Activated naive CD4-positive, alpha-beta T cell treated with anti-CD3 and anti-CD28 coated beads, Interleukin-2, amount 50 U/mL, for 24 hours (primary cell): Measurements from ENCODE around the gene SORBS1.

Experiments
- H3K27ac Mint-ChIP-seq: one replicate; pipeline ENCODE4 v1.8.0; 2021; ENCODE audit warnings: mild to moderate bottlenecking, mixed read lengths
- H3K27me3 Mint-ChIP-seq: one replicate; pipeline ENCODE4 v1.8.0; 2021; ENCODE audit warnings: mixed read lengths
- H3K36me3 Mint-ChIP-seq: one replicate; pipeline ENCODE4 v1.8.0; 2021; ENCODE audit warnings: mixed read lengths
- H3K4me1 Mint-ChIP-seq: one replicate; pipeline ENCODE4 v1.8.0; 2021; ENCODE audit warnings: mixed read lengths
- H3K4me3 Mint-ChIP-seq: one replicate; pipeline ENCODE4 v1.8.0; 2021; ENCODE audit warnings: mild to moderate bottlenecking, mixed read lengths
- H3K9me3 Mint-ChIP-seq: one replicate; pipeline ENCODE4 v1.8.0; 2021; ENCODE audit warnings: mixed read lengths

SORBS1 gene

GRCh38 chr10:95278061-95278988 is 282.8 kb downstream of the SORBS1 start:
- Mint-ChIP-seq H3K9me3 (no peaks in the 10 kb centered on the region), H3K4me3 (no peak overlapping the region), H3K4me1 (no peaks in the 10 kb centered on the region), H3K27ac (no peak overlapping the region), H3K36me3 (no peaks in the 10 kb centered on the region), H3K27me3 (no peaks in the 10 kb centered on the region)

GRCh38 chr10:95277614-95278013 is 283.6 kb downstream of the SORBS1 start:
- no peaks in the 10 kb centered on the region for H3K36me3 Mint-ChIP-seq
- no peak overlapping the region for H3K4me3 Mint-ChIP-seq
- H3K9me3 Mint-ChIP-seq = no peaks in the 10 kb centered on the region
- H3K27me3 Mint-ChIP-seq = no peaks in the 10 kb centered on the region
- H3K4me1 Mint-ChIP-seq = no peaks in the 10 kb centered on the region
- no peak overlapping the region for H3K27ac Mint-ChIP-seq

- H3K27me3 Mint-ChIP-seq = no peaks in the 10 kb centered on the region
- no peaks in the 10 kb centered on the region for H3K36me3 Mint-ChIP-seq
- H3K4me1 Mint-ChIP-seq = no peaks in the 10 kb centered on the region
- H3K4me3 Mint-ChIP-seq = no peak overlapping the region
- no peaks in the 10 kb centered on the region for H3K9me3 Mint-ChIP-seq
- H3K27ac Mint-ChIP-seq = no peak overlapping the region
Observed at GRCh38 chr10:95277201-95277570, 284.0 kb downstream of the SORBS1 start.

DNA sequence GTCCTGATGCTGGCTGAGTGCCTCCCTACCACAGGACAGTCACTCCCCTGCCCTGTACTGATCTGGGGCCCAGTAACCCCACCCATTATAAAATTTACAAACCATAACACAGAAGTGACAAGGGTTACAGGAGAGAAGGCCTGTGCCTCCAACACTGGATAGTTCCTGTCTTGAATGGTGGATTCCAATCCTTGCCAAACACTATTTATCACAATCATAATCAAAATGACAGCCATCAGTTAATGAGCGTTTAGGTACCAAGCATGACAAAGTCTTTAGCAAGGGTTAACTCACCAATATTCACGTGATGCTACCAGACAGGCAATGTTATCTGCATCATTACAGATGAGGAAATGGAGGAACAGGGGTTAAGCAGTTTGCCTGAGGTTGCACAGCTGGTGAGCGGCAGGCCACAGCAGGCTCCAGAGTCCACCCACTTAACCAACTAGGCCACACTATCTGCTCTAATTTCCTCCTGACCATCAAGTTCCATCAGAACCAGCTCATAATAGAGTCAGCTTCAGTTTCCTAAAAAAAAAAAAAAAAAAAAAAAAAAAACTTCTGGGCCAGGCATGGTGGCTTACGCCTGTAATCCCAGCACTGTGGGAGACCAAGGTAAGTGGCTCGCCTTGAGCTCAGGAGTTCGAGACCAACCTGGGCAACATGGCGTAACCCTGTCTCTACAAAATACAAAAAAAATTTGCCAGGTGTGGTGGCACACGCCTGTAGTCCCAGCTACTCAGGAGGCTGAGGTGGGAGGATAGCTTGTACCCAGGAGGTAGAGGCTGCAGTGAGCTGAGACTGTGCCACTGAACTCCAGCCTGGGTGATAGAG is 284.6 kb downstream of the SORBS1 start:
- no peak overlapping the region for H3K27ac Mint-ChIP-seq
- H3K36me3 Mint-ChIP-seq = no peaks in the 10 kb centered on the region
- H3K4me1 Mint-ChIP-seq = no peaks in the 10 kb centered on the region
- no peak overlapping the region for H3K4me3 Mint-ChIP-seq
- no peaks in the 10 kb centered on the region for H3K9me3 Mint-ChIP-seq
- no peaks in the 10 kb centered on the region for H3K27me3 Mint-ChIP-seq

DNA sequence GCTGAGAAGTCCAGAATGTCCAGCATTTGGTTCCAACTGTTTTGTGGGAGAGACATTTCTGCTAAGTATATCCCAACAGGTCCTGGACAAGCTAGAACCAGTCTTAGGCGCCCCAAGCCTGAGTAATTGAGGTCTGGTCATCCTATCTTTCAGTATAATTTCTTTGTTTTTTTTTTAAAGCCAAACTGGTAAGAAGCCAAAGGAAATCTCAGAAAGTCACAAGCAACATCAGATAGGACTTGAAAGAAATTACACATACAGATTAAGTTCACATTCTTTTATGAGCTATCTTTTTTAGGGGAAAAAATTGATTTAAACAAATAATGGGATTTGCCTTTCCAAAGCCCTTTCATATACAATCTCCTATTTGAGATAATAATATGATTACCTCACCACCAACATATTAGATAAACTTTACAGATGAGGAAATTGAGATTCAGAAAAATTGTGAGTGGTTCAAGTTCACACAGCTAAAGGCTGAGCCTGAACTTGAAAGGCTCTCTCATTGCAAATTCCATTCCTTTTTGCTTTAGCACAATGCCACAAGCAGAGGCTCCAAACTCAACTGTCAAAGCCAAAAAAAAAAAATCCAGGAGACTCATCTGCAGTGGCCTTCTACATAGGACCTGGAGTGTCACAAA is 285.3 kb downstream of the SORBS1 start:
- H3K36me3 Mint-ChIP-seq = no peaks in the 10 kb centered on the region
- no peaks in the 10 kb centered on the region for H3K9me3 Mint-ChIP-seq
- no peaks in the 10 kb centered on the region for H3K27me3 Mint-ChIP-seq
- no peak overlapping the region for H3K4me3 Mint-ChIP-seq
- no peaks in the 10 kb centered on the region for H3K4me1 Mint-ChIP-seq
- H3K27ac Mint-ChIP-seq = no peak overlapping the region

- Mint-ChIP-seq H3K27ac (no peak overlapping the region), H3K4me3 (no peak overlapping the region), H3K9me3 (no peaks in the 10 kb centered on the region), H3K36me3 (no peaks in the 10 kb centered on the region), H3K27me3 (no peaks in the 10 kb centered on the region), H3K4me1 (no peaks in the 10 kb centered on the region)
Observed at GRCh38 chr10:95273393-95274312, 287.5 kb downstream of the SORBS1 start.

- Mint-ChIP-seq H3K4me3 (no peak overlapping the region), H3K27ac (no peak overlapping the region), H3K4me1 (no peaks in the 10 kb centered on the region), H3K9me3 (no peaks in the 10 kb centered on the region), H3K27me3 (no peaks in the 10 kb centered on the region), H3K36me3 (no peaks in the 10 kb centered on the region)
Observed at GRCh38 chr10:95268438-95268837, 292.7 kb downstream of the SORBS1 start.

- no peaks in the 10 kb centered on the region for H3K36me3 Mint-ChIP-seq
- no peak overlapping the region for H3K27ac Mint-ChIP-seq
- no peak overlapping the region for H3K4me3 Mint-ChIP-seq
- H3K4me1 Mint-ChIP-seq = no peaks in the 10 kb centered on the region
- H3K27me3 Mint-ChIP-seq = peaks cover 3% of the 10 kb centered on the region
- H3K9me3 Mint-ChIP-seq = no peaks in the 10 kb centered on the region
Observed at GRCh38 chr10:95267251-95267650, 293.9 kb downstream of the SORBS1 start.

DNA sequence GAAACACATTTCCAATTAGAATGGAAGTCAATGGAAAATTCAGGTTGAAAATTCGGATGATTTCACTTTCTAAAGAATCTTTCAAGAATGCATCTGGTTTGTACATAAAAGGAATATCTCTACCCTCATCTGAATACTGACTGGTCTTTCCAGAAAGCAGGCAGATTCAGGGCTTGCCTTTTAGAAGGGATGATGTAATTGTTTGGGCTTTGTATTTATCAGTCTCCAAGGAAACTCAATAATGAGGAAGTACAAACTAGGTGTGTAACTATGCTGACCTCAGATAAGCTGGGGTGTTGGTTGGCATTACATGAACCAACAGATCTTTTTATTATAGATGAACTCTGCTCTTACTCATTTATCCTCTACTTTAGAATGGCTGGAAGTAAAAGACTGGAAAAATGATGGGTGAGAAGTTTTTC is 294.5 kb downstream of the SORBS1 start:
- no peak overlapping the region for H3K27ac Mint-ChIP-seq
- H3K4me1 Mint-ChIP-seq = no peaks in the 10 kb centered on the region
- H3K36me3 Mint-ChIP-seq = no peaks in the 10 kb centered on the region
- no peaks in the 10 kb centered on the region for H3K9me3 Mint-ChIP-seq
- H3K27me3 Mint-ChIP-seq = peaks cover 3% of the 10 kb centered on the region
- no peak overlapping the region for H3K4me3 Mint-ChIP-seq

DNA sequence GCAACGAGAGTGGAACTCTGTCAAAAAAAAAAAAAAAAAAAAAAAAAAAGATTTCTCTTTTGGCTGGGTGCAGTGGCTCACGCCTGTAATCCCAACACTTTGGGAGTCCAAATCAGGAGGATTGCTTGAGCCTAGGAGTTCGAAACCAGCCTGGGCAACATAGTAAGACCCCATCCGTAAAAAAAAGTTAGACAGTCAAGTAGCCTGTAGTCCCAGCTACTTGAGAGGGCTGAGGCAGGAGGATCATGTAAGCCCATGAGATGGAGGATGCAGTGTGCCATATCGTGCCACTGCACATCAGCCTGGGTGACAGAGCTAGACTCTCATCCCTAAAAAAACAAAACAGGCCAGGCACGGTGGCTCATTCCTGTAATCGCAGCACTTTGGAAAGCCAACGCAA is 295.6 kb downstream of the SORBS1 start:
- H3K9me3 Mint-ChIP-seq = no peaks in the 10 kb centered on the region
- H3K27ac Mint-ChIP-seq = no peak overlapping the region
- peaks cover 3% of the 10 kb centered on the region for H3K27me3 Mint-ChIP-seq
- no peaks in the 10 kb centered on the region for H3K36me3 Mint-ChIP-seq
- H3K4me1 Mint-ChIP-seq = no peaks in the 10 kb centered on the region
- no peak overlapping the region for H3K4me3 Mint-ChIP-seq

- no peak overlapping the region for H3K27ac Mint-ChIP-seq
Observed at GRCh38 chr10:95264227-95265051, 296.7 kb downstream of the SORBS1 start.

DNA sequence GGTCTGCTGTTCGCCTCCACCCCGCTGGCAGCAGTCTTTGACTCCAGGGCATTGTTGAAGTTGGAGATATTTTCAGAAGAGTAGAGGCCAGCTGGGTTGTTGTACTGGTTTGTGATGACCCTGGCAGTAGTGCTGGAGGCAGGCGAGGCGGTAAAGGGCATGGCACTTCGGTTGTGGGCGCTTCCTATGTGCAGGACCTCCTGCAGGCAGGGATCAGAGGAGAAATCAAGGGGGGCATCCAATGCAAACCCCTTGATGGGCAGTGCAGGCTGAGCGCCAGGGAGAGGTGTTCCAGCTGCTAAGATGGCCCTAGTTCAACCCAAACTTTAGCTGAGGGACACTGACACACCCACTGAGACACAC is 297.3 kb downstream of the SORBS1 start:
- H3K27me3 Mint-ChIP-seq = peaks cover 3% of the 10 kb centered on the region
- no peaks in the 10 kb centered on the region for H3K9me3 Mint-ChIP-seq
- H3K36me3 Mint-ChIP-seq = no peaks in the 10 kb centered on the region
- H3K27ac Mint-ChIP-seq = no peak overlapping the region
- H3K4me1 Mint-ChIP-seq = no peaks in the 10 kb centered on the region
- H3K4me3 Mint-ChIP-seq = no peak overlapping the region

More at GRCh38 chr10:95264227-95265051, 296.7 kb downstream of the SORBS1 start:
- no peak overlapping the region for H3K4me3 Mint-ChIP-seq
- H3K36me3 Mint-ChIP-seq = no peaks in the 10 kb centered on the region
- H3K9me3 Mint-ChIP-seq = no peaks in the 10 kb centered on the region
- no peaks in the 10 kb centered on the region for H3K4me1 Mint-ChIP-seq
- peaks cover 3% of the 10 kb centered on the region for H3K27me3 Mint-ChIP-seq

DNA sequence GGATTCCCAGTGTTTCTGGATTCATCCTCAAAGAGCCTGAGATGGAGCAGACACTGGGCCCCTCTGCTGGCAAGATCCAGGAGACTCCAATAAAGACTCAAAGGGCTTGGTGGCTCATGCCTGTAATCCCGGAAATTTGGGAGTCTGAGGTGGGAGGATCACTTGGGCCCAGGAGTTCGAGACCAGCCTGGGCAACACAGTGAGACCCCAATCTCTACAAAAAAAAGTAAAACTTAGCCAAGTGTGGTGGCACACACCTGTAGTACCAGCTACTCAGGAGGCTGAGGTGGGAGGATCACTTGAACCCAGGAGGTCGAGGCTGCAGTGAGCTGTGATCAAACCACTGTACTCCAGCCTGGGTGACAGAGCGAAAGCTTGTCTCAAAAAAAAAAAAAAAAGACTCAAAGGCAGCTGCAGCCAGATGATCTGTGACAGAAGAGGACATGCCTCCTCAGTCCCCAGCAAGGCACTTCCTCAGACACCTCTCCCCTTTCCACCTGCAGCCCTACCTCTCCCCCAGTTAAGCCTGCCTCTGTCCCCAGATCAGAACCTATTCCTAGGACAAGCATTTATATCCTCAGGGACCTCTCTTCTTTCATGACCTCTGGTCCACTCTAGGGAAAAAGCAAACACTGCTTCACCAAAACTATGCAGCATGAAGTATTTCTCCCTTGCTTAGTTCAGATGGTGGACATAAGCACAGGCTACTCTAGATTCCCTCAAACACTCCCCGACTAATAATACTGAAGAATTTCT is 298.2 kb downstream of the SORBS1 start:
- H3K4me1 Mint-ChIP-seq = no peaks in the 10 kb centered on the region
- H3K4me3 Mint-ChIP-seq = no peak overlapping the region
- H3K36me3 Mint-ChIP-seq = no peaks in the 10 kb centered on the region
- no peaks in the 10 kb centered on the region for H3K9me3 Mint-ChIP-seq
- H3K27ac Mint-ChIP-seq = no peak overlapping the region
- peaks cover 3% of the 10 kb centered on the region for H3K27me3 Mint-ChIP-seq

DNA sequence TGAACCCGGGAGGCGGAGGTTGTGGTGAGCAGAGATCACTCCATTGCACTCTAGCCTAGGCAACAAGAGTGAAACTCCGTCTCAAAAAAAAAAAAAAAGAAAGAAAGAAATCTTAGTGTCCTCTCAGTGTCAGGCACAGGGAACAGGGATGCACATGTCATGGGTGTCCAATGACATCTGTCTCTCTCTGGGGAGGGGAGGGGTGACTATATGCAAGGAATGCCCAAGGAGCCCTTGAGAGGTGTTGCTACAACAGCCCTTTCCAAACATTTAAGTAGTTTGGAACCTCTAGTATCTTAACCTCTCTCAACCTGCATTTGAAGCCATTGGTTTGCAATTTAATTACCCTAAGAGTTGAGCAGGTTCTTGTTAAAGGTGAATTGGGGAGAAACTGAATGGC is 299.2 kb downstream of the SORBS1 start:
- Mint-ChIP-seq H3K4me1 (no peaks in the 10 kb centered on the region), H3K36me3 (no peaks in the 10 kb centered on the region), H3K9me3 (no peaks in the 10 kb centered on the region), H3K4me3 (no peak overlapping the region), H3K27me3 (peaks cover 3% of the 10 kb centered on the region), H3K27ac (no peak overlapping the region)
